WTC11 (cell line): ENCODE results near the gene FAM163A. TPM values are rescaled to one million over a fixed set of nuclear protein-coding genes. Genes with fewer than 3 reads are reported as not detected.

Experiments used
- ATAC-seq: fragments of 200-7000 bp; cut with Tn5 transposase; 2 replicates; pipeline ENCODE4 v1.10.0; 2021; ENCODE audit warnings: mild to moderate bottlenecking, moderate library complexity
- CTCF ChIA-PET: fragments of 300-600 bp; sonication (Branson Sonifier 250); formaldehyde crosslinking; loops from one replicate; lab custom pipeline; 2021; ENCODE audit warnings: antibody characterized with exemption; lab: Charles Lee
- POLR2A ChIA-PET: fragments of 350-600 bp; sonication (Branson Sonifier 250); formaldehyde crosslinking; loops from one replicate; lab custom pipeline; 2021; ENCODE audit warnings: antibody characterized with exemption; lab: Charles Lee
- DNase-seq: peaks from one replicate; pipeline ENCODE4 v3.0.0; 2021; ENCODE audit warnings: low spot score
- H3K27ac Mint-ChIP-seq: 2 replicates; pipeline ENCODE4 v1.8.0; 2021; ENCODE audit warnings: mixed read lengths
- H3K27me3 Mint-ChIP-seq: 2 replicates; pipeline ENCODE4 v1.8.0; 2021; ENCODE audit warnings: low read depth, mild to moderate bottlenecking, moderate library complexity, mixed read lengths
- H3K36me3 Mint-ChIP-seq: 2 replicates; pipeline ENCODE4 v1.8.0; 2021; ENCODE audit warnings: mixed read lengths
- H3K4me1 Mint-ChIP-seq: 2 replicates; pipeline ENCODE4 v1.8.0; 2022; ENCODE audit warnings: mixed read lengths
- H3K4me3 Mint-ChIP-seq: 2 replicates; pipeline ENCODE4 v1.8.0; 2021; ENCODE audit warnings: mild to moderate bottlenecking, moderate library complexity, mixed read lengths
- H3K9me3 Mint-ChIP-seq: 2 replicates; pipeline ENCODE4 v1.8.0; 2021; ENCODE audit warnings: mixed read lengths
- AFF4 ChIP-seq: sonication (generic); formaldehyde crosslinking; IDR thresholded peaks from 2 replicates; pipeline ENCODE4 v1.8.1; 2023; ENCODE audit warnings: mild to moderate bottlenecking, missing genetic modification reagents, borderline replicate concordance
- ATF2 ChIP-seq: sonication (generic); formaldehyde crosslinking; IDR thresholded peaks from 2 replicates; pipeline ENCODE4 v1.8.1; 2022; ENCODE audit warnings: low read depth, missing genetic modification reagents, borderline replicate concordance
- ATF3 ChIP-seq: sonication (generic); formaldehyde crosslinking; conservative IDR thresholded peaks from 2 replicates; pipeline ENCODE4 v1.8.1; 2022; ENCODE audit warnings: mild to moderate bottlenecking, missing genetic modification reagents
- CREM ChIP-seq: sonication (generic); formaldehyde crosslinking; IDR thresholded peaks from 2 replicates; pipeline ENCODE4 v1.8.1; 2022; ENCODE audit warnings: mild to moderate bottlenecking, missing genetic modification reagents, moderate library complexity
- CTCF ChIP-seq: fragments of 200-600 bp; IDR thresholded peaks from 2 replicates; pipeline ENCODE4 v1.8.0; 2022; ENCODE audit warnings: antibody characterized with exemption
- E2F1 ChIP-seq: sonication (generic); formaldehyde crosslinking; IDR thresholded peaks from 2 replicates; pipeline ENCODE4 v1.8.0; 2022; ENCODE audit warnings: mild to moderate bottlenecking, missing genetic modification reagents
- ELF4 ChIP-seq: sonication (generic); formaldehyde crosslinking; IDR thresholded peaks from 2 replicates; pipeline ENCODE4 v1.8.1; 2022; ENCODE audit warnings: low read depth, mild to moderate bottlenecking, moderate library complexity, missing genetic modification reagents
- EMX1 ChIP-seq: fragments of 250-450 bp; sonication (Bioruptor Pico); IDR thresholded peaks from 2 replicates; pipeline ENCODE4 v1.8.0; 2021; ENCODE audit warnings: mild to moderate bottlenecking
- ETV6 ChIP-seq: sonication (generic); formaldehyde crosslinking; IDR thresholded peaks from 2 replicates; pipeline ENCODE4 v1.8.1; 2022; ENCODE audit warnings: mild to moderate bottlenecking, missing genetic modification reagents
- FOXJ3 ChIP-seq: sonication (generic); formaldehyde crosslinking; IDR thresholded peaks from 2 replicates; pipeline ENCODE4 v1.9.0; 2021; ENCODE audit warnings: missing genetic modification reagents, mild to moderate bottlenecking, borderline replicate concordance
- GABPB1 ChIP-seq: sonication (generic); formaldehyde crosslinking; IDR thresholded peaks from 2 replicates; pipeline ENCODE4 v1.8.1; 2023; ENCODE audit warnings: mild to moderate bottlenecking, missing genetic modification reagents
- JUN ChIP-seq: sonication (generic); formaldehyde crosslinking; IDR thresholded peaks from 2 replicates; pipeline ENCODE4 v1.8.0; 2023; ENCODE audit warnings: mild to moderate bottlenecking, missing genetic modification reagents
- MXD4 ChIP-seq: fragments of 250-450 bp; sonication (Bioruptor Pico); IDR thresholded peaks from 2 replicates; pipeline ENCODE4 v1.8.0; 2021; ENCODE audit warnings: mild to moderate bottlenecking, moderate library complexity, borderline replicate concordance
- MYBL2 ChIP-seq: sonication (generic); formaldehyde crosslinking; IDR thresholded peaks from 2 replicates; pipeline ENCODE4 v1.8.1; 2023; ENCODE audit warnings: mild to moderate bottlenecking, moderate library complexity, missing genetic modification reagents
- SOX15 ChIP-seq: fragments of 250-450 bp; sonication (Bioruptor Pico); IDR thresholded peaks from 2 replicates; pipeline ENCODE4 v1.9.0; 2021; ENCODE audit warnings: mild to moderate bottlenecking
- TEAD1 ChIP-seq: sonication (generic); formaldehyde crosslinking; IDR thresholded peaks from 2 replicates; pipeline ENCODE4 v1.8.0; 2022; ENCODE audit warnings: mild to moderate bottlenecking, missing genetic modification reagents
- ZBTB21 ChIP-seq: sonication (generic); formaldehyde crosslinking; IDR thresholded peaks from 2 replicates; pipeline ENCODE4 v1.8.1; 2023; ENCODE audit warnings: mild to moderate bottlenecking, missing genetic modification reagents, borderline replicate concordance
- ZNF121 ChIP-seq: sonication (generic); formaldehyde crosslinking; IDR thresholded peaks from 2 replicates; pipeline ENCODE4 v1.8.0; 2023; ENCODE audit warnings: missing genetic modification reagents
- ZNF219 ChIP-seq: sonication (generic); formaldehyde crosslinking; IDR thresholded peaks from 2 replicates; pipeline ENCODE4 v1.8.0; 2023; ENCODE audit warnings: missing genetic modification reagents, mild to moderate bottlenecking, borderline replicate concordance
- ZNF232 ChIP-seq: sonication (generic); formaldehyde crosslinking; IDR thresholded peaks from 2 replicates; pipeline ENCODE4 v1.8.0; 2022; ENCODE audit warnings: mild to moderate bottlenecking, missing genetic modification reagents
- ZNF263 ChIP-seq: sonication (generic); formaldehyde crosslinking; IDR thresholded peaks from 2 replicates; pipeline ENCODE4 v1.8.1; 2022; ENCODE audit warnings: low read depth, mild to moderate bottlenecking, moderate library complexity, missing genetic modification reagents
- ZNF317 ChIP-seq: sonication (generic); formaldehyde crosslinking; IDR thresholded peaks from 2 replicates; pipeline ENCODE4 v1.8.1; 2023; ENCODE audit warnings: low read depth, mild to moderate bottlenecking, moderate library complexity, missing genetic modification reagents, borderline replicate concordance
- ZSCAN18 ChIP-seq: fragments of 250-450 bp; sonication (Bioruptor Pico); IDR thresholded peaks from 2 replicates; pipeline ENCODE4 v2.1.2; 2022; ENCODE audit warnings: mild to moderate bottlenecking, moderate library complexity
- total RNA-seq: library from RNA; stranded (reverse); gene quantifications from 3 replicates; pipeline ENCODE4 v1.2.3, GENCODE V29; 2021

FAM163A gene
- total RNA-seq, 1 experiment from 2014 or later, result 0.07 TPM

- ChIA-PET POLR2A (no interaction called here), CTCF (no interaction called here)
- Mint-ChIP-seq H3K27me3 (peaks cover 9% of the 10 kb centered on the region), H3K36me3 (no peaks in the 10 kb centered on the region), H3K27ac (no peak overlapping the region), H3K9me3 (peaks cover 16% of the 10 kb centered on the region), H3K4me1 (no peaks in the 10 kb centered on the region), H3K4me3 (no peak overlapping the region)
- ATAC-seq, result no peak
- DNase-seq, result no peak
- TF ChIP-seq ZSCAN18 (no peak), CTCF (no peak), JUN (no peak), ATF2 (CRISPR knock-in tag) (no peak), ZBTB21 (CRISPR knock-in tag) (no peak), MYBL2 (CRISPR knock-in tag) (no peak), ETV6 (CRISPR knock-in tag) (no peak), ATF3 (no peak), SOX15 (CRISPR knock-in tag) (no peak), GABPB1 (CRISPR knock-in tag) (no peak), EMX1 (CRISPR knock-in tag) (no peak), ELF4 (CRISPR knock-in tag) (no peak), AFF4 (no peak), TEAD1 (CRISPR knock-in tag) (no peak), MXD4 (CRISPR knock-in tag) (no peak), ZNF317 (no peak), ZNF219 (CRISPR knock-in tag) (no peak), ZNF121 (CRISPR knock-in tag) (no peak)
Measured at GRCh38 chr1:179753061-179753460, 10.0 kb downstream of the FAM163A start.

- ChIA-PET POLR2A (no interaction called here), CTCF (interaction anchor here (1.3 to 1.4 kb wide), 2 partner anchors 48 to 61 kb away, joined by 3 to 7 read pairs; no protein-coding TSS in a partner anchor)
- no peak overlapping the region for H3K27ac Mint-ChIP-seq
- H3K36me3 Mint-ChIP-seq, result no peaks in the 10 kb centered on the region
- H3K4me1 Mint-ChIP-seq, result 0 out of 2 replicates have a peak, but pooled peaks cover 4% of the 10 kb centered on the region
- no peak overlapping the region for H3K4me3 Mint-ChIP-seq
- peaks cover 6% of the 10 kb centered on the region for H3K27me3 Mint-ChIP-seq
- ATAC-seq (no peak), DNase-seq (no peak)
- H3K9me3 Mint-ChIP-seq, result peaks cover 16% of the 10 kb centered on the region
- TF ChIP-seq ZNF232 (CRISPR knock-in tag) (no peak), CTCF (no peak), E2F1 (CRISPR knock-in tag) (no peak), FOXJ3 (no peak), MYBL2 (CRISPR knock-in tag) (no peak), CREM (no peak), GABPB1 (CRISPR knock-in tag) (no peak), ZNF263 (CRISPR knock-in tag) (no peak), ZNF219 (CRISPR knock-in tag) (no peak), ZNF121 (CRISPR knock-in tag) (no peak)
Measured at GRCh38 chr1:179754041-179754624, 11.0 kb downstream of the FAM163A start.
